GDM1 (cell line): Measurements from ENCODE around the gene SMAP1.

Source experiments
- DNase-seq: peaks from one replicate; lab custom pipeline; 2025; lab: John Stamatoyannopoulos, UW

SMAP1 gene

GRCh38 chr6:70901324-70901723, 233.6 kb downstream of the SMAP1 start:
- no peak for DNase-seq

DNA sequence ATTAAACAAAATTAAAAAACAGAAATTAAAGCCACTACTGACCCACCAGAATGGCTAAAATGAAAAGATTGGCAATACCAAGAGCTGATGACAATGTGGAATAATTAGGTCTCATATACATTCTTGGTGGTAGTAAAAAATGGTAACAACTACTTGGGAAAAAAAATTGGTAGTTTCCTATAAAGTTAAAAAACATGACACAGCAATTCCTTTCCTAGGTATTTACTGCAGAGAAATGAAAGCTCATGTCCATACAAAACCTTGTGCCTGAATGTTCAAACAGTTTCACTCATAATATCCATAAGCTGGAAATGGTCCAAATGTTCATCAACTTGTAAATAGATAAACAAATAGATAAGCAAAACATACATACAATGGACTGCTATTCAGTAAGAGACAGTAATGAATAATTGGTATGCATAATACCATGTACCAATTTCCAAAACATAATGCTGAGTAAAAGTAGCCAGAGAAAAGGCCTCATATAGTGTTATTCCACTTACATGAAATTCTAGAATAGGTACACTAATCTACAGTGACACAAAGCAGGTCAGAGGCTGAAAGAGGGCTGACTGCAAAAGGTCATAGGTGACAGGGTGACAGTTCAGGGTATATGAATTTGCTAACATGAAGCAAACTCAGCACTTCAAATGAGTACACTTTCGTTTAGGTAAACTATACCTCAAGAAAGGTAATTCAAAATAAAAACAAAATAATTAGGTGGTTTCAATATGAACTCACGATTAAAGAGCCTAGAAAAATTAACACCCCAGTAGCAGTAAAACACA, 236.2 kb downstream of the SMAP1 start:
- no peak for DNase-seq

GRCh38 chr6:70905742-70906141, 238.1 kb downstream of the SMAP1 start:
- no peak for DNase-seq
